Progenitor cell of endocrine pancreas (in vitro differentiated cells): ENCODE results near the gene BNC2. TPM values are rescaled to one million over a fixed set of nuclear protein-coding genes. Genes with fewer than 3 reads are reported as not detected.

Experiments used
- DNase-seq: peaks from one replicate; pipeline ENCODE4 v3.0.0; 2021; ENCODE audit warnings: low spot score; ENCODE audit not compliant: unreplicated experiment
- H3K27ac Mint-ChIP-seq: 2 replicates; pipeline ENCODE4 v1.8.0; 2021; ENCODE audit warnings: mild to moderate bottlenecking, moderate library complexity, mixed read lengths
- H3K27me3 Mint-ChIP-seq: 2 replicates; pipeline ENCODE4 v1.8.0; 2021; ENCODE audit warnings: mixed read lengths
- H3K36me3 Mint-ChIP-seq: 2 replicates; pipeline ENCODE4 v1.8.0; 2022; ENCODE audit warnings: mixed read lengths; ENCODE audit not compliant: insufficient read depth
- H3K4me1 Mint-ChIP-seq: 2 replicates; pipeline ENCODE4 v1.8.0; 2021; ENCODE audit warnings: low read depth, mixed read lengths
- H3K4me3 Mint-ChIP-seq: 2 replicates; pipeline ENCODE4 v1.8.0; 2021; ENCODE audit warnings: low read depth, mild to moderate bottlenecking, moderate library complexity, mixed read lengths
- H3K9me3 Mint-ChIP-seq: 2 replicates; pipeline ENCODE4 v1.8.0; 2021; ENCODE audit warnings: low read depth, mixed read lengths
- total RNA-seq: library from RNA; stranded (reverse); gene quantifications from 2 replicates; pipeline ENCODE4 v1.2.1, GENCODE V29; 2021
- TF ChIP-seq, protein P1 (sequence below): fragments of 200-600 bp; sonication (generic); IDR thresholded peaks from one replicate; pipeline ENCODE4 v1.5.0; 2021; ENCODE audit warnings: antibody characterized with exemption, mild to moderate bottlenecking; ENCODE audit not compliant: unreplicated experiment

Gene BNC2
- total RNA-seq, 1 donor from 2014 or later = 1.0 TPM

DNA sequence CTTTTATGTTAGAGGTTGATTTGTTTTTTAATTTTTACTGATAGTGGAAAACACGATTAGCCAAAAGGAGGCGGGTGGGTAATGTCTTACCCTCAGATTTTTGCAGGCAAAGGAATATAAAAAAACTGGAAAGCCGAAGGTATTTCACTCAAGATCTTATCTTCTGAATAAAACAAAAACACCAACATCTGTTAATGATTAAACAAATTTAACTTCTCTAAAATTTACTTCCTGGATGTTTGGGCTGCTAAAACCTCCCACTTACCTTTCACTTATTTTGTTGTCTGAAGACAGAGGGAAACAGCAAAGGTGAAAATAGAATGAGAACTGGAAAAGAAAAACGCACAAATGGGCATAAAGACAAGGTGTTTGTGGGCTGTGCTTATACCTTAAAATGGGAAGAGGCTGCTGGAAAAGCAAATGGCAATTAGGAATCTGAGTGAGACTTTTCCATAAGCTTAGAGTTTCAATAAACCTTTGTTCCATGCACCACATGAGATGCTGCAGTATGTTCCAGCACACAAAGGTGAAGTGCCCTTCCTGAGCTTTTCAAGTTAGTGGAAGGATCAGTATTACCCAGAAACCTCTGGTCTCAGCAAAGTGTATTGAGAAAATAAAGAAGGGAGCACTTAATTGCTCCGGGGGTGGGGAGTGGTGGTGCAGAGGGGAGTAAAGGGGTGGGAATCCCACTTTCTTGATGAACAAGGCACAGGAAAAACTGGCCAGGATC lies 298.3 kb downstream of the BNC2 start:
- Mint-ChIP-seq H3K27me3 (no peaks in the 10 kb centered on the region), H3K36me3 (no peaks in the 10 kb centered on the region), H3K27ac (no peak overlapping the region), H3K4me3 (no peak overlapping the region), H3K4me1 (peaks cover 13% of the 10 kb centered on the region), H3K9me3 (no peaks in the 10 kb centered on the region)
- DNase-seq = no peak
- TF ChIP-seq, protein P1, sequence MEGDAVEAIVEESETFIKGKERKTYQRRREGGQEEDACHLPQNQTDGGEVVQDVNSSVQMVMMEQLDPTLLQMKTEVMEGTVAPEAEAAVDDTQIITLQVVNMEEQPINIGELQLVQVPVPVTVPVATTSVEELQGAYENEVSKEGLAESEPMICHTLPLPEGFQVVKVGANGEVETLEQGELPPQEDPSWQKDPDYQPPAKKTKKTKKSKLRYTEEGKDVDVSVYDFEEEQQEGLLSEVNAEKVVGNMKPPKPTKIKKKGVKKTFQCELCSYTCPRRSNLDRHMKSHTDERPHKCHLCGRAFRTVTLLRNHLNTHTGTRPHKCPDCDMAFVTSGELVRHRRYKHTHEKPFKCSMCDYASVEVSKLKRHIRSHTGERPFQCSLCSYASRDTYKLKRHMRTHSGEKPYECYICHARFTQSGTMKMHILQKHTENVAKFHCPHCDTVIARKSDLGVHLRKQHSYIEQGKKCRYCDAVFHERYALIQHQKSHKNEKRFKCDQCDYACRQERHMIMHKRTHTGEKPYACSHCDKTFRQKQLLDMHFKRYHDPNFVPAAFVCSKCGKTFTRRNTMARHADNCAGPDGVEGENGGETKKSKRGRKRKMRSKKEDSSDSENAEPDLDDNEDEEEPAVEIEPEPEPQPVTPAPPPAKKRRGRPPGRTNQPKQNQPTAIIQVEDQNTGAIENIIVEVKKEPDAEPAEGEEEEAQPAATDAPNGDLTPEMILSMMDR = no peak

DNA sequence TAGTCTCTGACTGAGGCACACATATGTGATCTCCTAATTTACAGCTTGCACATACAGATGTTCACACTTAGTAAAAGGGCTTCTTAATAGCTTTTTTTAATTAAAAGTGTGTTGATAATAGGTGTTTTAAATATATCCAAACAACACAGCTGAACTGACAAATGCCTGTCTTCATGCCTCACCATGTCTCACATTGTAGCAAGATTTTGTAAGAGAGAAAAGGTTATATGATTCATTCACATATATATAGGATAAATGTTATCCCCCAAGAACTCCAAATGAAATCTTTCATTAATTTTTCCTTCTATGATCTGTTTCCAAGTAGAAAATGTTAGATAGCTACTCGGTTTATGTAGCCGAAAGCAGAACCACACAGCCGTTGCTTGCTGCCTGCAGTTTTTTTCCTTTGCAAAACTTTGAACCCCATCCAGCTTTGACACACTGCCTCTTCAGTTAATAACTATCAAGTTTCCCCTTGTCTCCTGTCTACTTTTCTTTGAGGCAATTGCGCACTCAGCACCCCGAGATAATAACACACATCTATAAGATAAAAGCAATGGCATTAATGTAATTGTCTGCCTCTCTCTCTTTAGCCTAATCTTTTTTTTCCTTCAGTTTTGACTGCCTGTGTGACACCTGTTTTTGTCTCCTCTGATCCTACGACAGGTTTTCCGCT lies 299.2 kb downstream of the BNC2 start:
- H3K9me3 Mint-ChIP-seq = no peaks in the 10 kb centered on the region
- no peak for DNase-seq
- no peaks in the 10 kb centered on the region for H3K36me3 Mint-ChIP-seq
- TF ChIP-seq, protein P1 = no peak
- peaks cover 13% of the 10 kb centered on the region for H3K4me1 Mint-ChIP-seq
- no peak overlapping the region for H3K27ac Mint-ChIP-seq
- H3K4me3 Mint-ChIP-seq = no peak overlapping the region
- no peaks in the 10 kb centered on the region for H3K27me3 Mint-ChIP-seq

DNA sequence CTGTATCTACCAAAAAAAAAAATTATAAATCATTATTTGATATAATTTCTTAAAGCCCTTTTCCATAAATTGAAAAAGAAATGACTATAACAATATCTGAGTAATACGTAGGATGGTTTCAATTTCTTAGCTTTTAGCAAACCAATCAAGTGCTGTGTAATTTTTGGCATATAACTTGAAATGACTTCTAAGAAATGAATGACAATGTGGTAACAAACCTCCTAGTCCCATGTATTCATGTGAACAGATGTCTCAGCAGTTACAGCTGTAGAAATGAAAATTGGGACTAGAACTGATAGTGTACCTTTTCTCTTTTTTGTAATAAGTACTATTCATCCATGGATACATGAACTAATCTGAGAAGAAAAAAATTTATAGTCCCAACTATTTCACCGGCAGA lies 307.0 kb downstream of the BNC2 start:
- Mint-ChIP-seq H3K9me3 (no peaks in the 10 kb centered on the region), H3K4me3 (no peak overlapping the region), H3K4me1 (peaks cover 2% of the 10 kb centered on the region), H3K27me3 (no peaks in the 10 kb centered on the region), H3K27ac (no peak overlapping the region), H3K36me3 (no peaks in the 10 kb centered on the region)
- DNase-seq = no peak
- TF ChIP-seq, protein P1 = no peak

DNA sequence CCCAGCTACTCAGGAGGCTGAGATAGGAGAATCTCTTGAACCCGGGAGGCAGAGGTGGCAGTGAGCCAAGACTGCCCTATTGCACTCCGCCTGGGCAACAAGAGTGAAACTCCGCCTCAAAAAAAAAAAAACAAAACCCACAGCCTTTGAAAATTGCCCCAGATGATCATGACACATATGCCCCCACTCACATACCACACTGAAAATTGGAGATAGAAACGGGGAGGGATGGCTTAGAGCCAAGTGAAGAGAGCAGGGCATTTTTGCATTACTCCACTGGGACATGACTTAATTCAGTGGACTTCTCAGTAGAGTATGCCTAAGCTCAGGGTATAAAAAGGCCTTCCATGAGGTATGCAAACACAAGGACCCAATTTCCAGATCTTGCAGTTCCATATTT lies 309.3 kb downstream of the BNC2 start:
- no peak overlapping the region for H3K27ac Mint-ChIP-seq
- H3K4me3 Mint-ChIP-seq = no peak overlapping the region
- no peak for DNase-seq
- no peaks in the 10 kb centered on the region for H3K36me3 Mint-ChIP-seq
- no peaks in the 10 kb centered on the region for H3K9me3 Mint-ChIP-seq
- H3K27me3 Mint-ChIP-seq = no peaks in the 10 kb centered on the region
- TF ChIP-seq, protein P1 = no peak
- H3K4me1 Mint-ChIP-seq = peaks cover 2% of the 10 kb centered on the region

DNA sequence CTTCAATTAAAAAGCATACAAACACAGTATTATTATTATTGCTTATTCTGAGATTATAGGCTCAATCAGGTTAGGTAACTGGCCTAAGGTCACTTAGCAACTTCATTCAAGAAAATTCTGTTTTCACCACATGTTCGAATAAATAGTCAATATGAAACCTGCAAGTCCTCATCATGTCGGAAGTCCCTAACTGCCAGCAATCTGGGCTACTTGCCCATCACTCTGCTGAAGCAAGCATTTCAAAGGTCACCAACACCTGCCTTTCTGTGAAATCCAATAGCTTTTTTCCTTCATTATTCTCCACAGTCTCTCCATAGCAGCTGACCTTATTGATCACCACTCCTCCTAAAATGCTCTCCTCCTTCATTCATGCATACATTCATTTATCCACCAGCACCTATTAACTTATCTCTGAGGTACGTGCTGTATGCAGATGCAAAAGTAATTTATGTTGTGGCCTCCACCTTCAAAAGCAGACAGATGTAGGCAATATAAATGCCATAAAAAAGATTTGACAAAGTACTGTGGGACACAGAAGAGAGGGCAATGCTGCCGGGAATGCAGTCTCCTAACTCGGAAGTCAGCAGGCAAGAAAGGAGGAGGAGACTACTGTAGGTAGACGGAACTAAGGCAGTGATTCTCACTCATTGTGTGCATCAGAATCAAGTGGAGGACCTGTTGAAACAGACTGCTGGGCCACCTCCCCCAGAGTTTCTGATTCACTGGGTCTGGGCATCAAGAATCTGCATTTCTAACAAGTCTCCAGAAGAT lies 310.9 kb downstream of the BNC2 start:
- H3K27ac Mint-ChIP-seq = no peak overlapping the region
- TF ChIP-seq, protein P1 = no peak

More for the DNA sequence above, 310.9 kb downstream of the BNC2 start:
- no peak for DNase-seq
- Mint-ChIP-seq H3K4me1 (peaks cover 3% of the 10 kb centered on the region), H3K36me3 (no peaks in the 10 kb centered on the region), H3K9me3 (no peaks in the 10 kb centered on the region), H3K27me3 (no peaks in the 10 kb centered on the region), H3K4me3 (no peak overlapping the region)
